Measurements from ENCODE around the gene SLC49A3.
"Not testable (repeated sequence)": the region's sequence is repeated elsewhere in the genome, so short reads cannot be mapped to it uniquely, and the experiment has no call there.

SLC49A3 gene

GRCh38 chr4:653831-654502, 35.0 kb downstream of the SLC49A3 start:
- DNase-seq (ENCODE audit: low spot score) = no peak

- no peak for DNase-seq (ENCODE audit: low spot score)
These were observed 35.7 kb downstream of the SLC49A3 start for GRCh38 chr4:653080-653821.

GRCh38 chr4:651884-652642, 36.9 kb downstream of the SLC49A3 start:
- no peak for DNase-seq (ENCODE audit: low spot score)

- no peak for DNase-seq (ENCODE audit: low spot score)
These were observed 37.7 kb downstream of the SLC49A3 start for GRCh38 chr4:650951-651883.

- no peak for DNase-seq (ENCODE audit: low spot score)
These were observed 38.5 kb downstream of the SLC49A3 start for GRCh38 chr4:650461-650860.

GRCh38 chr4:649751-650310, 39.1 kb downstream of the SLC49A3 start:
- DNase-seq (ENCODE audit: low spot score) = no peak

- DNase-seq (ENCODE audit: low spot score) = no peak
These were observed 39.7 kb downstream of the SLC49A3 start for GRCh38 chr4:649293-649625.

GRCh38 chr4:648579-649292, 40.2 kb downstream of the SLC49A3 start:
- DNase-seq (ENCODE audit: low spot score) = no peak

- no peak for DNase-seq (ENCODE audit: low spot score)
These were observed 41.5 kb downstream of the SLC49A3 start for GRCh38 chr4:647481-647880.

- peak; percentile 66 for DNase-seq (ENCODE audit: low spot score)
These were observed 42.5 kb downstream of the SLC49A3 start for GRCh38 chr4:646460-646859.

- DNase-seq (ENCODE audit: low spot score) = not testable (repeated sequence)
These were observed 46.6 kb downstream of the SLC49A3 start for GRCh38 chr4:642366-642765.

GRCh38 chr4:637536-638280, 51.2 kb downstream of the SLC49A3 start:
- DNase-seq (ENCODE audit: low spot score) = no peak

GRCh38 chr4:636628-637159, 52.3 kb downstream of the SLC49A3 start:
- DNase-seq (ENCODE audit: low spot score) = no peak

- no peak for DNase-seq (ENCODE audit: low spot score)
These were observed 52.9 kb downstream of the SLC49A3 start for GRCh38 chr4:635851-636627.

- not testable (repeated sequence) for DNase-seq (ENCODE audit: low spot score)
These were observed 53.7 kb downstream of the SLC49A3 start for GRCh38 chr4:635066-635835.

GRCh38 chr4:634599-634985, 54.4 kb downstream of the SLC49A3 start:
- no peak for DNase-seq (ENCODE audit: low spot score)

- DNase-seq (ENCODE audit: low spot score) = no peak
These were observed 54.9 kb downstream of the SLC49A3 start for GRCh38 chr4:633976-634598.

GRCh38 chr4:633406-633805, 55.5 kb downstream of the SLC49A3 start:
- no peak for DNase-seq (ENCODE audit: low spot score)
